CMK (cell line): ENCODE measurements around the gene HEPHL1.
"Not testable (repeated sequence)": the region's sequence is repeated elsewhere in the genome, so short reads cannot be mapped to it uniquely, and the experiment has no call there.

Experiments used
- DNase-seq: peaks from one replicate; pipeline ENCODE4 v3.0.0-alpha.2; 2010; ENCODE audit warnings: low read depth

HEPHL1 gene, protein sequence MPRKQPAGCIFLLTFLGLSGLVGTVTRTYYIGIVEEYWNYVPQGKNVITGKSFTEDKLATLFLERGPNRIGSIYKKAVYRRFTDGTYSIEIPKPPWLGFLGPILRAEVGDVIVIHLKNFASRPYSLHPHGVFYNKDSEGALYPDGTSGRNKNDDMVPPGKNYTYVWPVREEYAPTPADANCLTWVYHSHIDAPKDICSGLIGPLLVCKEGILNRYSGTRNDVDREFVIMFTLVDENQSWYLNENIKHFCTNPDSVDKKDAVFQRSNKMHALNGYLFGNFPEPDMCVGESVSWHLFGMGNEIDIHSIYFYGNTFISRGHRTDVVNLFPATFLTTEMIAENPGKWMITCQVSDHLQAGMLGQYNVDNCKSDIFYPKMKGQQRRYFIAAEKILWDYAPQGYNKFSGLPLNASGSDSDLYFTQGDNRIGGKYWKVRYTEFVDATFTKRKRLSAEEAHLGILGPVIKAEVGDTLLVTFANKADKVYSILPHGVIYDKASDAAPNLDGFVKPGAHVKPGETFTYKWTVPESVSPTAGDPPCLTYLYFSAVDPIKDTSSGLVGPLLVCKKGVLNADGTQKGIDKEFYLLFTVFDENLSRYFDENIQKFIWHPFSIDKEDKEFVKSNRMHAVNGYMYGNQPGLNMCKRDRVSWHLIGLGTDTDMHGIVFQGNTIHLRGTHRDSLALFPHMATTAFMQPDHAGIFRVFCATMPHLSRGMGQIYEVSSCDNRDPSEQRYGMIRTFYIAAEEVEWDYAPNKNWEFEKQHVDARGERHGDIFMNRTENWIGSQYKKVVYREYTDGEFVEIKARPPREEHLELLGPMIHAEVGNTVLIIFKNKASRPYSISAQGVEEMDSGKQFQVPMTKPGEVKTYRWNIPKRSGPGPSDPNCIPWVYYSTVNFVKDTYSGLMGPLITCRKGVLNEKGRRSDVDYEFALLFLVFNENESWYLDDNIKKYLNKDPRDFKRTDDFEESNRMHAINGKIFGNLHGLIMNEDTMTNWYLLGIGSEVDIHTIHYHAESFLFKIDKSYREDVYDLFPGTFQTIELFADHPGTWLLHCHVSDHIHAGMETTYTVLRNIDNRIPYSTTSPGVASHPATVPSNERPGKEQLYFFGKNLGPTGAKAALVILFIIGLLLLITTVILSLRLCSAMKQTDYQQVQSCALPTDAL

DNA sequence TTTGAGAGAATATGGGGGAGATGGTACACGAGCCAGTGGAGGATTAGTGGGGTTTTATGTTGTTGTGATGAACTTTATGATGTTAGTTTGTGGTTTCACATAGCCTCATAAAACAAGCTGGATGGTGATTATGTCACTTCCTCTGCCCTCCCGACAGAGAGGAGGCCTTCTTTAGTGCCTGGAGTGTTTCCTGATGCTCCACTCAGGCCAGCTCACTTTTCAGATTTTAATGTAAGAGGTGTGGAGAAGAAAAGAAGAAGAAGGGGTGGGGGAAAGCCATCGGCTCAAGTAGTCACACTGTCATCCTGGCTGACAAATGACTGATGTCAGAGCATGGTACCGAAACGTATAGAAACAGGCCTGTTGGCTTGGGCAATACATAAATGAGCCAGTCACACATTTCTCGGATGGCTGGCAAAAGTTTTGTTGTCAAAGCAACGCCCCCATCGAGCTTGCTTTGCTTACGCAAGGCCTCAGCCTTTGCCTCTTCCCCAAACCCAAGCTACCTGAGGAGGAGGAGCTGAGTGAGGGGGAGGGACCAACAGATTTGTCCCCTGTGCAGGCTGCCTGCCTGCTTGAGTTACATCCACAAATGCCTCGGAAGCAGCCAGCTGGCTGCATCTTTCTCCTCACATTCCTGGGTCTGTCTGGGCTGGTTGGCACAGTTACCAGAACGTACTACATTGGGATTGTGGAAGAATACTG is at the start of gene HEPHL1:
Gene HEPHL1, plus strand, starts transcription at position 578 of the 705 bp plus-strand sequence. Its CDS starts 15 bp downstream, at position 593.
- DNase-seq: no peak

DNA sequence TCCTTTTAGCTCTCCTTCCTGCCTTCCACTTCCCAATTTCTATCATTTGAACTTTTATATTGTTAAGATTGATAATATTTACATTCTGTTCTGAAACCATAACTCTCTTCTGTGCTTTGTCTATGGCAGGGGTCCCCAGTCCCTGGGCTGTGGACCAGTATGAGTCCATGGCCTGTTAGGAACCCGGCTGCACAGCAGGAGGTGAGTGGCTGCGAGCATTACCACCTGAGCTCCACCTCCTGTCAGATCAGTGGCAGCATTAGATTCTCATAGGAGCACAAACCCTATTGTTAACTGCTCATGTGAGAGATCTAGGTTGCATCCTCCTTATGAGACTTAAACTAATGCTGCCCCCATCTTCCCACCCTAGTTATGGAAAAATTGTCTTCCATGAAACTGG is 48.4 kb upstream of the HEPHL1 start:
- no peak for DNase-seq

DNA sequence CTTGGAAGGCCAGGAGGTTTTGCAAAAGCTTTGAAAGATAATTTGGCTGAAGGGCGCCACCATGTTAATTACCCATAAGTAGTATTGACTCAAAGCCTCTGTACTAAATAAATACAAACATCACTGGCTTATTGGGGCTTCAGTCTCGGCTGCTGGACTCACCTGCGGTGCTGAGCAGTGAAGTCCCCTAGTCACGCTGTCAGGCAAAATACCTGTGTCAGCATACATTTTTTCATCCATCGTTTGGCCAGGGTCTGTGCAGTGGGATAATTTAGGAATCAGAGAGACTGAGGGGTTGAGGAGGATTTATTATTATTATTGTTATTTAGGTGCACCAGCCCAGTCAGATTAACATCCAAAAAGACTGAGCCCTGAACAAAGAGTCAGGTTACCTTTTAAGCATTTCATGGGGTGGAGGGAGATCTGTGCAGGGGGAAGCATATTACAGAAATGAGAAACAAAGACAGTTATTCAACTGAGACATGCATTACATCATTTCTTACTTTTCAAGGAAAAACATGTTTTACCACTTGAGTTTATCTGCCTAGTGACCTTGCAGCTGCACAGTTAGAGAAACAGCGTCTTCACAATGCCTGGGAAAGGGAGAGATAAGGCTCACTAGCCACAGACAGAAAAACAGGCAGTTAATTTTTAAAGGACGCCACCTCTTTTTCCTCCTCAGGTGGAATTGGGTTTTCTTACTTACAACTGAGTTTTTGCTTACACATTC is 47.7 kb upstream of the HEPHL1 start:
- peak; percentile 14 for DNase-seq

DNA sequence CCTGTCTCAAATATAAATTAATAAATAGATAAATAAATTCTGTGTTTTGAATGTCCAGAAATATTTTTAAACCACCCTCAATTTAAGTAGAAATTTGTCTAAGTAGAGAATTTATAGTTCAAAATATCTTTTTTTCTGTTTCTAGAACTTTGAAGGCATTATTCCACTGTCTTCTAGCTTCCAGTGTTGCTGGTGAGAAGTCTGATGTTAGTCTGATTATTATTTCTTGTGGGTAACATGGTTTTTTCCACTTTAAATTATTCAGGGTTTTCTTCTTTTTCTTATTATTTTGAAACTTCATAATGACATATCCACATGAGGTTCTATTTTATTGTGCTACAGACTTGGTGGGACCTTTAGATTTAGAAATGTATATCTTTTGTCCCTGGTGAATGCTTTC is 46.4 kb upstream of the HEPHL1 start:
- DNase-seq: no peak

DNA sequence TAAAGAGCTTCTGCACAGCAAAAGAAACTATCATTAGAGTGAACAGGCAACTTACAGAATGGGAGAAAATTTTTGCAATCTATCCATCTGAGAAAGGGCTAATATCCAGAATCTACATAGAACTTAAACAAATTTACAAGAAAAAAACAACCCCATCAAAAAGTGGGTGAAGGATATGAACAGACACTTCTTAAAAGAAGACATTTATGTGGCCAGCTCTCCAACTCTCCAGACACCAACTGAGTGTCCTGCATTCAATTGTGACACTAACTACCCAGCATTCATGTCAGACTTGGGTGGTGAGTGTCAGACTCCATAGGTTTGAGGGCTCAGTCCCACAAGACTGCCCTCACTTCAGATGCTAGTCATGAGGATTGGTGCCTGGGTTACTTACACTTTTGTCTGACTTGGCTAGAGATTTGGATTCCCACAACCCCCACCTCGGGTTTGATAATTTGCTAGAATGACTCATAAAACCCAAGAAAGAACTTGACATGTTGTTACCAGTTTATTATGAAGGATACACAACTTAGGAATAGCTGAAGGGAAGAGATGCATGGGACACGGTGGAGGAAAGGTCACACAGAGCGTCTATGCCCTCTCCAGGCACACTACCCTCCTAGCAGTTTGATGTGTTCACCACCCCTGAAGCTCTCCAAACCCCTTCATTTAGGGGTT is 44.4 kb upstream of the HEPHL1 start:
- DNase-seq: not testable (repeated sequence)

DNA sequence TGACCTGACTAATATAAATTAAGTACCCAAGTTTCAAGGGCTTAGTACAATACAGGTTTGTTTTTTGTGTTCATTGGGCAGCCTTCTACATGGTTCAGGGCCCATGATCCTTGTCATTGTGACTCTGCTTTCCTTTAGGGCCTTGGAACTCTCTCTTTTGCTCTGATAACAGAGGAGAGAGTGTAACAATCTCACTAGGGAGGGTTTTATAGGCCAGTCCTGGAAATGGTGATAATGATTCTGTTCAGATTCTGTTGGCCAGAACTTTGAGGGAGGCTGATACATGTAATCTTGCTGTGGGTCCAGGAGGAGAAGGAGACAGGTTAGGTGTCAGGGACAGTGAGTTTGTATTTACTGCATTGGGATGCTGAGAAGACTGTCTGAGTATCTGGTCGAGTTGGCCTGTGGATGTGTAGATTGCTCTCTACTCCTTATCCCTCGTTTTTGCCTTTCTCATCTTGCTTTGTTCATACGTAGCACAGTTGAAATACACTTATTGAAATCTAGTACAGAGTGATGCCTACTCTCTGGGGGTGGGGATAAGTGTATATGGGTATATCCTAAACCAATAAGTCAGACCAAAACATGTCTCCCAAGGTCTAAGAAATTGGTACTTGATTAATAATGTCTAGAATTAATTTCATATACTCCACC is 37.5 kb upstream of the HEPHL1 start:
- DNase-seq: no peak

DNA sequence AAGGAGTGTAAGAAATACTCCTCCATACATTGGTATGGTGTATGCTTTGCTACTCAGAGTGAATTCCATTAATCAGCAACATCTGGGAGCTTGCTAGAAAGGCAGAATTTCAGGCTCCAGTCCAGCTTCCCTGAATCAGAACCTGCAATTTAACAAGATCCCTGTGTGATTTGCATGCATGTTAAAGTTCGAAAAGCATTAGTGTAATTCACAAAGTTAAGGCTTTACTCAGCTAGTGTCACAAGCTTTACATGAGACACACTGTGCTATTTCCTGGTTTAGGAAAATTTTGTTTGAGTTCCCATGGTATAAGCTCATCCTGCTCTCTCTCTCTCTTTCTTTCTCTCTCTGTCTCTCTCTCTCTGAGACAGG is 37.0 kb upstream of the HEPHL1 start:
- no peak for DNase-seq

DNA sequence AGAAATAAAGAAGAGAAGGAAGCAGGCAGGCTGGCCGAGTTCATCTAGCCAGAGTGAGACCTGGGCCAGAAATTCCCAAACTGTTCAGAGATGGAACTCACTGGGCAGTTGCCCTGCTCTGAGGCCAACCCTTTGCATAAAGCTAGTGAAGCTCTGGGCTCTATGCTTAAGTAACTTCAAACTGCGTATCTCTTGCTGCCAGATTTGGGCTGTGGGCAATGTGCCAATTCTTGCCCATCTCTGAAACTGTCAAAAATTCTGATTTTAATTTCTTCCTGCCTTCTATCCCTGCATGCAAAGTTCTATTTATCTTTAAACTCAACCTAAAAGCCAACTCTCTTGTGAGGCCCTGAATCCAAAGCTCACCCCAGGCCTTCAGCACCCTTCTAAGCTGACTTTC is 36.2 kb upstream of the HEPHL1 start:
- DNase-seq: no peak

DNA sequence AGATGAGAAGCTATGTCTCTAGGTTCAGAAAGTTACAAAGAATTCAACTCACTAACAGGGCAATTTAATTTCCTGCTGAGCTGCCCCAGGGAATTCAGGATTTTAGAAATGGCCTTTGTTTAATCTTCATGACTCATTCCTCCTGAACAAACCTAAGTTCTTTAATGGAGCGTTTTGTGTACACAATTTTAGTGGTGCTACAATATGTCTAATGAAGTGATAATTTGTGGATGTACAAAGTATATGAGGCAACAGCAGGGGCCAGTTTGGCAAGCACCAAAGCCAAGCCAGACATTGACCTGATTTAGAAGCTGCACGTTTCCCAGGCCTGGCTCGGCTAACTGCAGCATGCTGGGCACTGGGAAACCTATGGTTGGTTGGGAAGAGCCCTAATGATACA is 34.4 kb upstream of the HEPHL1 start:
- DNase-seq: no peak

DNA sequence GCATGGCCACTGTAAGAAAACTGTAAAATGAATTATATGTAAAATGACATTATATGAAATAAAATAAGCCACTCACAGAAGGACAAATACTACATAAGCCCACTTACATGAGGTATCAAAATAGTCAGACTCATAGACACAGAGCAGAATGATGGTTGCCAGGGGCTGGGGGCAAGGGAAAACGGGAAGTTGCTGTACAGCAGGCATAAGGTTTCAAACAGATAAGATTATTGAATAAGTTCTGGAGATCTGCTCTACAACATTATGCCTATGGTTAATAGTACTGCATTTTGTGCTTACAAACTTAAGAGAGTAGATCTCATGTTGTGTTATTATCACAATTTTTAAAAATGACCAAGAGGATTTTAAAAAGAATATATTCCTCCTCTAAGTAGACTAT is 32.7 kb upstream of the HEPHL1 start:
- peak; percentile 69 for DNase-seq

DNA sequence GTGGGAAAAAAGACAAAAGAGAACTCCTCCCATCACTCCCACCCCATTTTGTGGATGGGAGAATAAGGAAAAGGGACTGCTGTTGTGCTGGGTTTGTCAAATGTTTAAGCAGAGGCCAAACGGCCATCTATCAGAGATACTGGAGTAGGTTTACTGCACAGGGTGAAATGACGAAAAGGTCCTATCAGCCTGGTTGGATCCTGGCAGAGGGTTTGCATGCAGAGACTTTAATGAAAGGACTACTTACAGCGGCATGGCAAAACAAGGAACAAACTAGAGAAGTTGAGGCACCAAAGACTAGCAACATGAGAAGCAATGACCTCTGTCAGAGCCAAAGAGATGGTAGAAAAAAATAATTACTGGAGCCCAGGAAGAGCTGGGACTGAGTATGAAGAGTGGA is 32.2 kb upstream of the HEPHL1 start:
- DNase-seq: no peak

DNA sequence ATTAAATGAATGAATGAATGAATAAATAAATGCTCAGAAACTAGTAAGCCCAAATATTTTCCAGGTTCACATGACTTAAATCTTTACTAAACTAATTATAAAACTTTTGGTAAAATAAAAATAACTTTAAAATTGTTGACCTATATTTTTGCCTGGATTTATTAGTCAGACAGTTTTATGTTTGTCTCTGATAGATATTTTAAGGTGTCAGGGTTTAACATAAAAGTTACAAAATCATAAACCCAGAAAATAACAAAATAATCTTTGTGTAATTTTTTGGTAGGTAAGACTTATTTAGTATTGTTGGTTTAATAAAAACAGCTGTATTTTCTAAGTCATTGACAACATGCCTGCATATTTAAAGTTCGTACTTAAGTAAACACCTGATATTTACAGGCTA is 27.4 kb upstream of the HEPHL1 start:
- DNase-seq: no peak

DNA sequence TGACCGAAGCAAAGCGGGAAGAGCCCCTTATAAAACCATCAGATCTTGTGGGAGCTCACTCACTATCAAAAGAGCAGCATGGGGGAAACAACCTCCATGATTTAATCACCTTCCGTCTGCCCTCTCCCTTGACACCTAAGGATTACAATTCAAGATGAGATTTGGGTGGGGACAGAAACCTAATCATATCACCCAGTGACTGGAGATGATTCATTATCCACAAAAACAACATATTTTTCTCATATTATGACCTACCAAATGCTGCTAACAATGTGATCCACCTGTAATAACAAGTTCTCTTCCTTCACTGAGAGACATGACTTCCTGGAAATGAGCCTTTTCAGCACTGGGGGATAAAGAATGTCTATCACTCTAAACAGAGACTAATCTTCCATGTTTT is 23.4 kb upstream of the HEPHL1 start:
- DNase-seq: no peak

DNA sequence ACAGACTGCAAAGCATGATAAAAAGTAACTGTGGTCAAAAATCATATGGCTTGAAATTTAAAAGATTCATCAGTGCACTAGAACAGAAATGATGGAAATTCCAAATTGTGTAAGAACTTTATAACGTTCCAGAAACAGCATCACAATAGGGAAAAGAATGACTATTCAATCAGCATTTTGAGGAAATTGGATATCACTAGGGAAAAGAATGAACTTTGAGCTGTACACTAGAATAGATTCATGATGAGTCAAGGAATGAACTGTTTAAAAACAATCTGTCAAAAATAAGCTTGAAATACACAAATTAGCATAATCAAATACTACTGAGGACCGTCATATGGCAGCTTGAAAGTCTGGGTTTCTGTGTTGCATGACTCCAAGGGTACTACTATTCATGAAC is 20.5 kb upstream of the HEPHL1 start:
- no peak for DNase-seq

DNA sequence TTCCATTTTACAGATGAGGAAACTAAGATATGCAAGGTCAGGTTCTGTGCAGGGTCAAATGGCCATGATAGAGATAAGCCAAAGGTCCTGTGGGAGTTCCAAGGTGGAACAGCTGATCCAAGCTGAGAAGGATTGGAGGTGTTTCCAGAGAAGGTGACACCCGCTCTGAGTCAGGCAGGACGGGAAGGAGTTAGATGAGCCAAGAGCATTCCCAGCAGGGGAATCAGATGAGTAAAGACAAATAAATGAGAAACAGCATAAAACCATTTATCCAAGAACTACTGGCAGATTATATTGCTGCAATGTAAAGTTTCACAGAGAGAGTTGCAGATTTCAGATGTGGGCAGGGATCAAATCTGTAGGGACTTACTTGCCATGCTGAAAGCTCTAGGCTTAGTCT is 18.9 kb upstream of the HEPHL1 start:
- no peak for DNase-seq

DNA sequence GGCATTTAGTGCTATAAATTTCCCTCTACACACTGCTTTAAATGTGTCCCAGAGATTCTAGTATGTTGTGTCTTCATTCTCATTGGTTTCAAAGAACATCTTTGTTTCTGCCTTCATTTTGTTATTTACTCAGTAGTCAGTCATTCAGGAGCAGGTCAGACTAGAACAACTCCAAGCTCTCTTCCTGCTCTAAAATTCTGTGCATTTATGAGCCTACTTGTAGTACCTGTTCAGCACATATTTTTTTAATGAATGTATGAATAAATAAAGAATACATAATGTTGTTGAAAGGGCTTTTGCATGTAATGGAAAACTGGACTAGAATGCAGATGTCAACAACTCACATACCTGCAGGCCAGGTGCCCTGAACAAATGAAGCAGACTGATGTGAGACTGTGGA is 13.7 kb upstream of the HEPHL1 start:
- DNase-seq: no peak

DNA sequence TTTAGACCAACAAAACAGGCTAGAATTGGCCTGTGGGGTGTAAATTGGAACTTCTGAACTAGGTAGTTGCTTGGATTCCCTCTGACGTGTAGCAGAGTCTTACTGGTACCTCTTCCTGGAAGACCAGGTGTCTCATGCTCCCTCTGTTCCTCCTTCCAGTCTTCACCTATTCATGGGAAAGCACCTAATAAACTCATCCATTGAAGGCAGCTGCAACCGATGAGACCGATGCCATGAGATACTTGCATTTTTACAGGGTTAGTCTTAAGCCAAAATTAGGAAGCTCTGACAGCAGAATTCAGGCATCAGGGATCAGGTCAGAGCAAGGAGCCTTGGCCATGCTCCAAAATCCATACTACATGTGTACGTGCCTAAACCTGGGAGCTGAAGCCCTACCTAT is 13.2 kb upstream of the HEPHL1 start:
- no peak for DNase-seq

DNA sequence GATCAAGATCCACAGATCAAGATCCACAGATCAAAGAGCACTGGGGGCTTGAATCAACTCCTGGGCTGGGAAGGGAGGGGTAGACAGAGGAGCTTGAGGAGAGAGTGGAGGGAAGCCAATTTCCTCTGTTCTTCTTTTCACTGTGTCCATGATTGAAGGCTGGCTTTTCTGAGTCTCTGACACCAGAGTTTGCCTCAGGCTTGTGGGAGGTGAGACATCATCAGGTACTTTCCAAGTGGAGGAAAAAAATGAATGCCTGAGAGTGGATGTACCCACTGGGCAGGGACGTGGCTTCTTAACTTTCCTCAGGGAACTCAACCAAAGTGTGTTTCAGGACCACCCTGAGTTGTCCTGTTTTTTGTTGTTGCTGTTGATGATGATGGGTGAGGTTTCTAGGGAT is 11.0 kb upstream of the HEPHL1 start:
- no peak for DNase-seq

DNA sequence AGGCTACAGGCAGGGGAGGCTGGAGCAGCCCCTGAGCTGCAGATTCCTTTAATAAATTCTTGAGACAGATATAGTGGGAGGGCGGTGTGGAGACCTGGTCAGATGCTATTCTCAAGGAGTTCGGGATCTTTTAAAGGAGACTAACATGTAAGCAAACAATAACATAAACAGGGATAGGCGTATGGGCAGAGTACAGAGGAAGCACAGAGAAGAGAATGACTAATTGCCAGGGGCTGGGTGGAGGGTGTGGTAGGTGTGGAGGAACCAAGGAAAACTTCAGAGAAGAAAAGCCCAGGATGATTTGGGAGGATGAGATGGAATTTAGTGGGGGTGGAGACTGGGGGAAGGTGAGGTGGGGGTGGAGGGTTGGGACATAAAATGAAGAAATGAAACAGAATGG is 9.7 kb upstream of the HEPHL1 start:
- DNase-seq: no peak

DNA sequence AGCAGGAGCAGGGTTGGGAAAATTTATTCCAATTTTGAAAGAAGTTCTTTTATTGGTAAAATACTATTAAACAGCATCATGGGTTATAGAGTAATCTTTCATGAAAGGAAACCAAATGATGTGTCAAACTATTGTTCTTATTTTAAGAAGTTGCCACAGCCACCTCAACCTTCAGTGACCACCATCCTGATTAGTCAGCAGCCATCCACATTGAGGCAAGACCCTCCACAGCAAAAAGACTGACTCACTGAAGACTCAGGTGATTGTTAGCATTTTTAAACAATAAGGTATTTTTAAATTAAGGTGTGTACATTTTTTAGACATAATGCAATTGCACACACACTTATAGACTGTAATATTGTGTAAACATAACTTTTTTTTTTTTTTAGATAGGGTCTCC is 3.7 kb upstream of the HEPHL1 start:
- DNase-seq: no peak
